Lung (tissue), 12 donors: ENCODE data around the gene CREG1. TPM values are rescaled to one million over a fixed set of nuclear protein-coding genes. Genes with fewer than 3 reads are reported as not detected.

Source experiments
- ATAC-seq: fragments of 200-7000 bp; cut with Tn5 transposase; one replicate; pipeline ENCODE4 v1.9.1; 2020; ENCODE audit warnings: moderate number of reproducible peaks; ENCODE audit not compliant: insufficient read depth, low FRiP score
- DNase-seq, 3 donors: peaks; one replicate each; pipeline ENCODE4 v3.0.0-alpha.2; 2013 to 2017
- H3K27ac ChIP-seq, 2 donors: one replicate each; pipeline ENCODE4 v1.5.1; 2013; ENCODE audit warnings: mild to moderate bottlenecking in 2 of 2, moderate library complexity in 2 of 2, control low read depth in 1 of 2, inconsistent platforms in 1 of 2, low read depth in 1 of 2, low read length in 1 of 2
- H3K27me3 ChIP-seq, 3 donors: one replicate each; pipeline ENCODE4 v1.5.1; 2013; ENCODE audit warnings: low read length in 2 of 3; ENCODE audit not compliant: control insufficient read depth in 3 of 3, insufficient read depth in 3 of 3
- H3K36me3 ChIP-seq, 4 donors: one replicate each; pipeline ENCODE4 v1.5.1; 2013; ENCODE audit warnings: low read length in 4 of 4, mild to moderate bottlenecking in 1 of 4, moderate library complexity in 1 of 4; ENCODE audit not compliant: control insufficient read depth in 4 of 4, insufficient read depth in 4 of 4
- H3K4me1 ChIP-seq, 5 donors: one replicate each; pipeline ENCODE4 v1.5.1; 2013; ENCODE audit warnings: low read length in 5 of 5, mild to moderate bottlenecking in 2 of 5, moderate library complexity in 1 of 5; ENCODE audit not compliant: control insufficient read depth in 5 of 5, insufficient read depth in 5 of 5
- H3K4me3 ChIP-seq: one replicate; pipeline ENCODE4 v1.5.1; 2013; ENCODE audit warnings: mild to moderate bottlenecking, control low read depth, moderate library complexity
- H3K9ac ChIP-seq, 2 donors: one replicate each; pipeline ENCODE4 v1.5.1; 2013; ENCODE audit warnings: low read length in 2 of 2, control low read depth in 1 of 2; ENCODE audit not compliant: insufficient read depth in 1 of 2
- H3K9me3 ChIP-seq, 4 donors: one replicate each; pipeline ENCODE4 v1.5.1; 2013; ENCODE audit warnings: low read length in 3 of 4, mild to moderate bottlenecking in 1 of 4, moderate library complexity in 1 of 4; ENCODE audit not compliant: control insufficient read depth in 4 of 4, insufficient read depth in 3 of 4
- WGBS, 2 donors: extraction: QIAGEN DNeasy Blood & Tissue Kit; methylation state at CpG; one replicate each; pipeline ENCODE4 v1.1.7; 2013; 5-methylcytosine and 5-hydroxymethylcytosine counted together
- polyA plus RNA-seq, 2 donors: library from polyadenylated mRNA; stranded (reverse); fragments of 200-250 nt; gene quantifications; one replicate each; pipeline ENCODE4 v1.2.1, GENCODE V29; 2013
- total RNA-seq, 2 donors: library from RNA; depleted of rRNA in 1 of 2; stranded (reverse); fragments of >200 nt in 1 of 2; gene quantifications; one replicate each; pipeline ENCODE4 v1.2.1, GENCODE V29; 2014 to 2021
- TF ChIP-seq, protein P1 (sequence below): IDR thresholded peaks from 2 replicates; pipeline ENCODE4 v1.5.1; 2012; ENCODE audit warnings: mild to moderate bottlenecking; ENCODE audit errors: control extremely low read depth, extremely low read depth
- donor health status: control.
- donor health status: control.
- donor health status: Bipolar disorder and iron deficiency.
- donor health status: healthy.
- donor health status: DM: yes; HTN: yes; CAD: no.

The CREG1 gene
- total and polyA plus RNA-seq, 4 donors: 93.8 to 159 (median 116) TPM

DNA sequence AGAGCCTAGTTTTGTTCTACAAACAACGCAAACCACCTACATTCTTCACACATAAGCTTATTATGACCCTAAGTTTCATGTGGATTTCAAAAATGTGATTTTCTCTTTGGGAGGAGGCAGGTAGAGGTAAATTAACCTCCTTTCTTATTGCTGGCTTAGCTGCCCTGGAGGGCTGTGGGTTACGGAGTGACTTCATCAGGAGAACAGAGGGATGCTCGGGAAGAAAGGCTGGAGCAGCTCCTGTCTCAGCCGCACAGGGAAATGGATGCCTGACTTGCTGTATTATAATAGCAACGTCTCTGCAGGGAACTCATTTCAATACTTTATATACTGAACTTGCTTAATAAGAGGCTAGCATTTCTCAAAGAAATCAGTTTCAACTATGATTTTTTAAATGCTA lies 14.1 kb upstream of the CREG1 start:
- no peak for ATAC-seq
- TF ChIP-seq, protein P1, sequence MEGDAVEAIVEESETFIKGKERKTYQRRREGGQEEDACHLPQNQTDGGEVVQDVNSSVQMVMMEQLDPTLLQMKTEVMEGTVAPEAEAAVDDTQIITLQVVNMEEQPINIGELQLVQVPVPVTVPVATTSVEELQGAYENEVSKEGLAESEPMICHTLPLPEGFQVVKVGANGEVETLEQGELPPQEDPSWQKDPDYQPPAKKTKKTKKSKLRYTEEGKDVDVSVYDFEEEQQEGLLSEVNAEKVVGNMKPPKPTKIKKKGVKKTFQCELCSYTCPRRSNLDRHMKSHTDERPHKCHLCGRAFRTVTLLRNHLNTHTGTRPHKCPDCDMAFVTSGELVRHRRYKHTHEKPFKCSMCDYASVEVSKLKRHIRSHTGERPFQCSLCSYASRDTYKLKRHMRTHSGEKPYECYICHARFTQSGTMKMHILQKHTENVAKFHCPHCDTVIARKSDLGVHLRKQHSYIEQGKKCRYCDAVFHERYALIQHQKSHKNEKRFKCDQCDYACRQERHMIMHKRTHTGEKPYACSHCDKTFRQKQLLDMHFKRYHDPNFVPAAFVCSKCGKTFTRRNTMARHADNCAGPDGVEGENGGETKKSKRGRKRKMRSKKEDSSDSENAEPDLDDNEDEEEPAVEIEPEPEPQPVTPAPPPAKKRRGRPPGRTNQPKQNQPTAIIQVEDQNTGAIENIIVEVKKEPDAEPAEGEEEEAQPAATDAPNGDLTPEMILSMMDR: no peak
- WGBS, 2 donors: 85 to 87% methylated on average over 5 of the region's 5 CpGs

DNA sequence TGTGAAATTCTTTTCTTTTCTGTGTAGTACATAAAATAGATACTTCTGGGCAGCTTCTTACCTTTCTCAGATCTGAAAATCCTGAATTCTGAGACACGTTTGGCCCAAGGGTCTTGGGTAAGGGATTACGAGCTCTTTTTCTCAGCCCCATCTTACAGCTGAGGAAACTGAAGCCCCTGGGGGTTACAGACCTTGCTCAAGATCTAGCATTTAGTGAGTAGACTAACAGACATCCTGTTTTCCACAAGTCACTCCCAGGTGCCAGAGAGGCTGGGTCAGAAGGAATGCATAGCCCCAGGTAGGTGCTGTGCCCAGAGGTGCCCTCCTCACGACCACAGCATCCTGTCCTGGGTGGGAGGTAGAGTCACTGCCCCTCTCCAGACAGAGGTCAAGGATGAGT lies 13.2 kb upstream of the CREG1 start:
- no peak overlapping the region for H3K9ac ChIP-seq
- H3K27ac ChIP-seq: peak overlapping the region in 1 of 2 donors; percentile 4
- ATAC-seq: no peak
- no peaks in the 10 kb centered on the region for H3K9me3 ChIP-seq
- TF ChIP-seq, protein P1: no peak
- no peak for DNase-seq
- H3K27me3 ChIP-seq: no peaks in the 10 kb centered on the region
- no peak overlapping the region for H3K4me3 ChIP-seq
- WGBS, 2 donors: 47 to 85% methylated on average over 3 of the region's 3 CpGs
- H3K4me1 ChIP-seq: peaks cover 0 to 14% (median 0%) of the 10 kb centered on the region in 5 donors
- H3K36me3 ChIP-seq: no peaks in the 10 kb centered on the region

More for the DNA sequence above, 14.1 kb upstream of the CREG1 start:
- DNase-seq: no peak
- Histone ChIP-seq H3K36me3 (no peaks in the 10 kb centered on the region), H3K9me3 (no peaks in the 10 kb centered on the region), H3K9ac (no peak overlapping the region), H3K4me1 (peaks cover 0 to 14% (median 0%) of the 10 kb centered on the region in 5 donors), H3K27ac (no peak overlapping the region), H3K27me3 (no peaks in the 10 kb centered on the region), H3K4me3 (no peak overlapping the region)

DNA sequence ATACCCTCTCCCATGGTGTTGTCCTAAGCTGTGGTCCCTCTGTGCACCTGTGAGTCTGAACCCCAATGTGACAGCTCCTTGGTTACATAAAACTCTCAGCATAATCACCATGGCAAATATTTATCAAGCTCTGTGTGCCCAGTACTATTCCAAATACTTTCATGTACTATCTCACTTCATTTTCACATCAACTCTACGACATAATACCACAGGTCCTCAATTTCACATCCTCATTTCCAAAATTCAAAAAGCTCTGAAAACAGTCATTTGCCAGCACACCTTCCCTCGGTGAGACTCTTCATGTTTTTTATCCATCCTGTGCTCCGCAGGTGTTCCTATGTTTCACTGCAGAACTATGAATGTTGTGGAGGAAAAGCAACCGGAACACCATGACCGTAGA lies 12.4 kb upstream of the CREG1 start:
- Histone ChIP-seq H3K9me3 (no peaks in the 10 kb centered on the region), H3K4me1 (peaks cover 0 to 14% (median 0%) of the 10 kb centered on the region in 5 donors), H3K9ac (no peak overlapping the region), H3K27me3 (no peaks in the 10 kb centered on the region), H3K4me3 (no peak overlapping the region), H3K36me3 (no peaks in the 10 kb centered on the region), H3K27ac (no peak overlapping the region)
- no peak for DNase-seq
- ATAC-seq: no peak
- TF ChIP-seq, protein P1: no peak
- 73 to 82% methylated on average over 5 of the region's 5 CpGs for WGBS, 2 donors
